Body of pancreas (tissue), 4 donors: ENCODE data around the gene NLRP3. TPM values are rescaled to one million over a fixed set of nuclear protein-coding genes. Genes with fewer than 3 reads are reported as not detected.

Source experiments
- ATAC-seq: fragments of 150-250 bp; one replicate; pipeline ENCODE4 v1.9.1; 2016
- DNase-seq, 4 donors: peaks; one replicate each; pipeline ENCODE4 v3.0.0-alpha.2; 2019
- H3K27ac ChIP-seq, 4 donors: fragments of 200-600 bp; sonication (generic); 1 replicate in 3 of 4; 2 replicates in 1 of 4; pipeline versions ENCODE4 v1.5.1 to v1.6.1; 2016 to 2019; ENCODE audit warnings: mild to moderate bottlenecking in 1 of 4, mixed read lengths in 1 of 4, moderate library complexity in 1 of 4
- H3K27me3 ChIP-seq, 2 donors: fragments of 200-600 bp; sonication (generic); one replicate each; pipeline ENCODE4 v1.6.0; 2016; ENCODE audit warnings: mild to moderate bottlenecking in 1 of 2
- H3K36me3 ChIP-seq, 2 donors: fragments of 200-600 bp; sonication (generic); replicated peaks in 1 of 2; 2 replicates each; pipeline ENCODE4 v1.5.1; 2016; ENCODE audit warnings: low read depth in 2 of 2; ENCODE audit not compliant: insufficient read depth in 1 of 2
- H3K4me1 ChIP-seq: fragments of 200-600 bp; sonication (generic); one replicate; pipeline ENCODE4 v1.6.0; 2016
- H3K4me3 ChIP-seq, 2 donors: fragments of 200-600 bp; sonication (generic); 1 replicate in 1 of 2; 2 replicates in 1 of 2; pipeline ENCODE4 v1.5.1; 2016 to 2019
- H3K9me3 ChIP-seq, 3 donors: fragments of 200-600 bp; sonication (generic); 1 replicate in 2 of 3; 2 replicates in 1 of 3; pipeline ENCODE4 v1.5.1; 2016
- POLR2A ChIP-seq, 3 donors: fragments of 450-650 bp; IDR thresholded peaks; one replicate each; pipeline ENCODE4 v1.6.1; 2016; ENCODE audit warnings: antibody characterized with exemption in 3 of 3, mild to moderate bottlenecking in 2 of 3
- WGBS, 2 donors: methylation state at CpG; one replicate each; pipeline ENCODE4 v1.1.5; 2017; 5-methylcytosine and 5-hydroxymethylcytosine counted together
- intact Hi-C: fragments of 100-400 bp; cut with DNase I; formaldehyde crosslinking; loops from one replicate; pipeline ENCODE4 v1.15.1; 2023
- total RNA-seq, 2 donors: library from RNA; depleted of rRNA; stranded (reverse); fragments of >200 nt; gene quantifications; one replicate each; pipeline ENCODE4 v1.1.0, GENCODE V29; 2016
- TF ChIP-seq, protein P1 (sequence below), 7 experiments: fragments of 450-650 bp in 4 of 7; fragments of 200-600 bp in 3 of 7; sonication (generic) in 3 of 7; IDR thresholded peaks; one replicate each; pipeline ENCODE4 v1.5.1; 2016 to 2019; ENCODE audit warnings: antibody characterized with exemption in 7 of 7

The NLRP3 gene
- total RNA-seq, 2 donors from 2014 or later: 0.26 to 1.6 TPM

DNA sequence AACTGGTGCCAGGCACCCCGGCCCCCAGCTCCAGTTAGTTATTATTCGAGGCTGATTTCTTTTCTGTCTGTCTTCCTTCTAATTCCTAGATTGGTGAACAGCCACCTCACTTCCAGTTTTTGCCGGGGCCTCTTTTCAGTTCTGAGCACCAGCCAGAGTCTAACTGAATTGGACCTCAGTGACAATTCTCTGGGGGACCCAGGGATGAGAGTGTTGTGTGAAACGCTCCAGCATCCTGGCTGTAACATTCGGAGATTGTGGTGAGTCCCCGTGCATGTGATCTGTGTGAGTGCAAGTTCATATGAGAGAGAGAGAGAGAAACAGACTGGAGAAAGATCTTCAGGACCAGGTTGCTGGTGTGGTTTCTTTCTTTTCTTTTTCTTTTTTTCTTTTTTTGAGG, 13.5 kb downstream of the NLRP3 start:
- H3K4me1 ChIP-seq: no peaks in the 10 kb centered on the region
- no peaks in the 10 kb centered on the region for H3K36me3 ChIP-seq
- no peak overlapping the region for H3K27ac ChIP-seq
- no peaks in the 10 kb centered on the region for H3K9me3 ChIP-seq
- 64 to 65% methylated on average over 6 of the region's 6 CpGs for WGBS, 2 donors
- TF ChIP-seq, protein P1, sequence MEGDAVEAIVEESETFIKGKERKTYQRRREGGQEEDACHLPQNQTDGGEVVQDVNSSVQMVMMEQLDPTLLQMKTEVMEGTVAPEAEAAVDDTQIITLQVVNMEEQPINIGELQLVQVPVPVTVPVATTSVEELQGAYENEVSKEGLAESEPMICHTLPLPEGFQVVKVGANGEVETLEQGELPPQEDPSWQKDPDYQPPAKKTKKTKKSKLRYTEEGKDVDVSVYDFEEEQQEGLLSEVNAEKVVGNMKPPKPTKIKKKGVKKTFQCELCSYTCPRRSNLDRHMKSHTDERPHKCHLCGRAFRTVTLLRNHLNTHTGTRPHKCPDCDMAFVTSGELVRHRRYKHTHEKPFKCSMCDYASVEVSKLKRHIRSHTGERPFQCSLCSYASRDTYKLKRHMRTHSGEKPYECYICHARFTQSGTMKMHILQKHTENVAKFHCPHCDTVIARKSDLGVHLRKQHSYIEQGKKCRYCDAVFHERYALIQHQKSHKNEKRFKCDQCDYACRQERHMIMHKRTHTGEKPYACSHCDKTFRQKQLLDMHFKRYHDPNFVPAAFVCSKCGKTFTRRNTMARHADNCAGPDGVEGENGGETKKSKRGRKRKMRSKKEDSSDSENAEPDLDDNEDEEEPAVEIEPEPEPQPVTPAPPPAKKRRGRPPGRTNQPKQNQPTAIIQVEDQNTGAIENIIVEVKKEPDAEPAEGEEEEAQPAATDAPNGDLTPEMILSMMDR (IDR thresholded peaks at IDR 0.05): no peak
- TF ChIP-seq POLR2A (IDR thresholded peaks at IDR 0.05): no peak
- no peaks in the 10 kb centered on the region for H3K27me3 ChIP-seq
- intact Hi-C loops: no loop called here
- peak; percentile 30 for ATAC-seq
- DNase-seq: no peak
- no peak overlapping the region for H3K4me3 ChIP-seq

DNA sequence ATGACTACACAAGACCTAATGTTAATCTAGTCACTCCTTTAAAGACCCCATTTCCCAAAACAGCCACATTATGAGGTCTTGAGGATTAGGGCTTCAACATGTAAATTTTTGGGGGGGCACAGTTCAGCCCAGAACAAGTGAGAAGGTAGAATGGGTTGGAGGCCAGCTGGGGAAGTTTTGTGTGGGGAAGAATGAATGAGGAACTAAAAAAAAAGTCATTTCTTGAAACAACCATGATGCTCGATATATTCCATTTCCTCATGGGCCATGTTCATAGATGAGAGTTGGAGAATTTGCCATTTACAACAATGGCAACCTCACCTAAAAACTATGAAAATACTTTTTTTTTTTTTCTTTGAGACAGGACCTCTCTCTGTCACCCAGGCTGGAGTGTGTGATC, 14.5 kb downstream of the NLRP3 start:
- no peak for TF ChIP-seq POLR2A (IDR thresholded peaks at IDR 0.05)
- TF ChIP-seq, protein P1 (IDR thresholded peaks at IDR 0.05): no peak
- intact Hi-C loops: no loop called here
- no peaks in the 10 kb centered on the region for H3K27me3 ChIP-seq
- no peak overlapping the region for H3K4me3 ChIP-seq
- H3K36me3 ChIP-seq: no peaks in the 10 kb centered on the region
- H3K4me1 ChIP-seq: no peaks in the 10 kb centered on the region
- WGBS, 2 donors: 61 to 69% methylated on average over 1 of the region's 1 CpG
- no peak for DNase-seq
- no peak for ATAC-seq
- H3K9me3 ChIP-seq: no peaks in the 10 kb centered on the region
- H3K27ac ChIP-seq: no peak overlapping the region

DNA sequence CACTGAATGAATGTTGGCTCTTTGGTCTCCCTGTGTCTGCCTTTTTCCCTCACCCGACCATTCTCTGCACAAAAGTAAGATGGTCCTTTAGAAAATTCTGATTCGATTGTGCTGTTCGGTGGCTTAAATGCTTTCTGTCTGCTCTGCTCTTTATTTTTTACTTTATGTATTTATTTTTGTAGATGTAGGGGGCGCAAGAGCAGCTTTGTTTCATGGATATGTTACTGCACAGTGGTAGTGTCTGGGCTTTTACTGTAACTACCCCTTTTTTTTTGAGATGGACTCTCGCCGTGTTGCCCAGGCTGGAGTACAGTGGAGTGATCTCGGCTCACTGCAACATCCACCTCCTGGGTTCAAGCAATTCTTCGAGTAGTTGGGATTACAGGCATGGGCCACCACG, 15.7 kb downstream of the NLRP3 start:
- intact Hi-C loops: no loop called here
- H3K4me3 ChIP-seq: no peak overlapping the region
- H3K27me3 ChIP-seq: no peaks in the 10 kb centered on the region
- DNase-seq (no peak), ATAC-seq (no peak)
- no peaks in the 10 kb centered on the region for H3K4me1 ChIP-seq
- no peak overlapping the region for H3K27ac ChIP-seq
- H3K9me3 ChIP-seq: no peaks in the 10 kb centered on the region
- 71 to 76% methylated on average over 8 to 9 of the region's 9 CpGs for WGBS, 2 donors
- H3K36me3 ChIP-seq: no peaks in the 10 kb centered on the region
- TF ChIP-seq, protein P1 (IDR thresholded peaks at IDR 0.05): no peak
- TF ChIP-seq POLR2A (IDR thresholded peaks at IDR 0.05): no peak

DNA sequence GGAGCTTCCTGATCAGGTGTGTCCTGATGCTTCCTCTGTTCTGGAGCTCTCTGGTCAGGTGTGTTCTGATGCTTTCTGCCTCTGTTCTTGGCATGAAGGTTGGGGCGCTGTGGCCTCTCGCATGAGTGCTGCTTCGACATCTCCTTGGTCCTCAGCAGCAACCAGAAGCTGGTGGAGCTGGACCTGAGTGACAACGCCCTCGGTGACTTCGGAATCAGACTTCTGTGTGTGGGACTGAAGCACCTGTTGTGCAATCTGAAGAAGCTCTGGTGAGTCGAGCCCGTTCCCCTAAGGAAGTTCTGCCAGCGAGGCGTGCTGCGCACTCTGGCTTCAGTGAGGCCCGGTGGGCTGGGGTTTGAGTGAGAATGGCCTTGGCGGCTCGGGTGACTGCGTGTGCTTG, 18.0 kb downstream of the NLRP3 start:
- no peaks in the 10 kb centered on the region for H3K9me3 ChIP-seq
- no peak overlapping the region for H3K27ac ChIP-seq
- H3K27me3 ChIP-seq: no peaks in the 10 kb centered on the region
- no peaks in the 10 kb centered on the region for H3K36me3 ChIP-seq
- WGBS, 2 donors: 65 to 69% methylated on average over 14 to 15 of the region's 15 CpGs
- no peak for TF ChIP-seq POLR2A (IDR thresholded peaks at IDR 0.05)
- TF ChIP-seq, protein P1 (IDR thresholded peaks at IDR 0.05): no peak
- H3K4me1 ChIP-seq: no peaks in the 10 kb centered on the region
- no peak overlapping the region for H3K4me3 ChIP-seq
- intact Hi-C loops: no loop called here
- no peak for ATAC-seq
- no peak for DNase-seq

DNA sequence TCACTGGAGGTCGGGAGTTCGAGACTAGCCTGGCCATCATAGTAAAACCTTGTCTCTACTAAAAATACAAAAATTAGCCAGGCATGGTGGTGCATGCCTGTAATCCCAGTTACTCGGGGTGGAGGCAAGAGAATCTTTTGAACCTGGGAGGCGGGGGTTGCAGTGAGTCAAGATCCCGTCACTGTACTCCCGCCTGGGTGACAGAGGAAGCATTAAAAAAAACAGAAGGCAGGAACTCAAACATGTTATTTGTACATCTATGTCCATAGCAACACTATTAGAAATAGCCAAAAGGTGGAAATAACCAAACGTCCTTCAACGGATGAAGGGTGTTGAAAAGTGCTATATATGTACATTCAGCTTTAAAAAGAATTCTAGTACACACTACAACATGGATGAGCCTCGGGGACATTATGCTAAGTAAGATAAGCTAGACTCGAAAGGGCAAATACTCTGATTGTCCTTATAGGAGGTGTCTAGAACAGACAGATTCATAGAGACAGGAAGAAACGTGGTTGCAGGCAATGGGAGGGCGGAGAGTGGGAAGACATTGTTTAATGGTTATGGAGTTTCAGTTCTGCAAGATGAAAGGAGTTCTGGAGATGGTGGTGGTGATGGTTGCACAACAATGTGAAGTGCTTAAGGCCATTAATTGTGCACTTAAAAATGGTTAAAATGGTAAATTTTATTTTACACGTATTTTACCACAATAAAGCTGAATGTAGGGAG, 19.2 kb downstream of the NLRP3 start:
- Histone ChIP-seq H3K27me3 (no peaks in the 10 kb centered on the region), H3K27ac (no peak overlapping the region), H3K4me1 (no peaks in the 10 kb centered on the region), H3K4me3 (no peak overlapping the region), H3K9me3 (no peaks in the 10 kb centered on the region), H3K36me3 (no peaks in the 10 kb centered on the region)
- ATAC-seq (no peak), DNase-seq (peak in 1 of 4 donors; percentile 20)
- WGBS, 2 donors: 43 to 52% methylated on average over 13 of the region's 13 CpGs
- TF ChIP-seq, protein P1 (IDR thresholded peaks at IDR 0.05): no peak
- no peak for TF ChIP-seq POLR2A (IDR thresholded peaks at IDR 0.05)
- intact Hi-C loops: no loop called here
